ENCODE measurements around the gene HCFC1.

Gene HCFC1

DNA sequence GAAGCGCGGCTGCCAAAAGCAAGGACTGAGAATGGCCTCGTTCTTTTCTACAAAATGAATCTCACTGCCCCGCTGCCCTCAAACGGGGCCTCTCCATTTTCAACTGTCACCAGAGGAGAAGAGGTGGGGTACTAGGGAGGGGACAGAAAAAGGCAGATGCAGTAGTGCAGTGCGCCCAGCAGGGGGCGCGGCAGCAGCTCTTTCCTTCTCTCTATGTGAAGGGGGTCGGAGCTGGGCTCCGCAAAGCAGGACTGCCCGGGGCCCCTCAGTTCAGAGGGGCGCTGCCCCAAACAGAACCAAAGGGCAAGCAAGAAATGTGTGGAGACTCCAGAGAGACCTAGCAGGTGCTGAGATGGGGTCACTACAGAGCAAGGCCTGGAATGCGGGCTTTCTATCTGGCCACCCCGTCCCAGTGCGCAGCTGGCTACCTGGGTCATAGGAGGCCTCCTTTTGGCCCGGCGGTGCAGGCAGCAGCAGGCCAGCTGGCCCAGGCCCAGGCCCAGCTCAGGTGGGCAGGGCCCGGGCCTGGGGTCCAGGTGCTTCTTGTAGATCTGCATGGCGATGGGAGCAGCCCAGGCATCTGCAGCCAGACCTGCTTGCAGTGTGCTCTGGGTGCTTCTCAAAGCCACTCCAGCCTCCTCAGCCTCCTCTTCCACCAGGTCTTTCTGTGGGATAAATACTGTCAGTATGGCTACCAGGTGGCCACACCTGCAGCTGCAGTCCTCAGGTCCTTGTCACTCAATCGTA is 42.2 kb upstream of the HCFC1 start:
- in situ Hi-C loops (cut with HindIII; ENCODE audit: low sequenced_read_pairs) = no loop called here
- TF ChIP-seq, protein P1, sequence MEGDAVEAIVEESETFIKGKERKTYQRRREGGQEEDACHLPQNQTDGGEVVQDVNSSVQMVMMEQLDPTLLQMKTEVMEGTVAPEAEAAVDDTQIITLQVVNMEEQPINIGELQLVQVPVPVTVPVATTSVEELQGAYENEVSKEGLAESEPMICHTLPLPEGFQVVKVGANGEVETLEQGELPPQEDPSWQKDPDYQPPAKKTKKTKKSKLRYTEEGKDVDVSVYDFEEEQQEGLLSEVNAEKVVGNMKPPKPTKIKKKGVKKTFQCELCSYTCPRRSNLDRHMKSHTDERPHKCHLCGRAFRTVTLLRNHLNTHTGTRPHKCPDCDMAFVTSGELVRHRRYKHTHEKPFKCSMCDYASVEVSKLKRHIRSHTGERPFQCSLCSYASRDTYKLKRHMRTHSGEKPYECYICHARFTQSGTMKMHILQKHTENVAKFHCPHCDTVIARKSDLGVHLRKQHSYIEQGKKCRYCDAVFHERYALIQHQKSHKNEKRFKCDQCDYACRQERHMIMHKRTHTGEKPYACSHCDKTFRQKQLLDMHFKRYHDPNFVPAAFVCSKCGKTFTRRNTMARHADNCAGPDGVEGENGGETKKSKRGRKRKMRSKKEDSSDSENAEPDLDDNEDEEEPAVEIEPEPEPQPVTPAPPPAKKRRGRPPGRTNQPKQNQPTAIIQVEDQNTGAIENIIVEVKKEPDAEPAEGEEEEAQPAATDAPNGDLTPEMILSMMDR (IDR thresholded peaks at IDR 0.05; ENCODE audit: low read depth, low read length) = peak; percentile 86
- H3K4me3 ChIP-seq (ENCODE audit: low read depth, low read length) = no peak overlapping the region
- DNase-seq (ENCODE audit: low read depth, low spot score) = no peak

DNA sequence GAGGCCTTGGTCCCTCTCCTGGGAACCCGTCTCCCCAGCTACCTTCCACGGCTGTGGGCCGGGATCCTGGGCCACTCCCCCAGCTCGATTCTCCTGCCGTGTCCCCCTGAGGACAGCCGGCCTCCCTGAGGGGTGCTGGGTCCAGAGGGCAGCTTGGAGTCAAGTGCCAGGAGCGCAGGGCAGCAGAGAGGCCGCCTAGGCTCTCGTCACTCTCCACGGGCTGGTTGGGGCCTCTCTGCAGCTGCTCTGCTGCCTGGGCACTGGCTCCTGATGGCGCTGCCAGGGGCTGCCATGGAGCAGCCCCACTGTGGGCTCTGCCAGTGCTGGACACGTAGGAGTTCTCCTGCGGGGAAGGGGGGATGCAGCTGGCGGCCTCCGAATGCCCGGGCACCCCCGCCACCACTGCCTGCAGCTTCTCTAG is 41.4 kb upstream of the HCFC1 start:
- DNase-seq (ENCODE audit: low read depth, low spot score) = no peak
- TF ChIP-seq, protein P1 (IDR thresholded peaks at IDR 0.05; ENCODE audit: low read depth, low read length) = no peak
- H3K4me3 ChIP-seq (ENCODE audit: low read depth, low read length) = no peak overlapping the region
- in situ Hi-C loops (cut with HindIII; ENCODE audit: low sequenced_read_pairs) = no loop called here

DNA sequence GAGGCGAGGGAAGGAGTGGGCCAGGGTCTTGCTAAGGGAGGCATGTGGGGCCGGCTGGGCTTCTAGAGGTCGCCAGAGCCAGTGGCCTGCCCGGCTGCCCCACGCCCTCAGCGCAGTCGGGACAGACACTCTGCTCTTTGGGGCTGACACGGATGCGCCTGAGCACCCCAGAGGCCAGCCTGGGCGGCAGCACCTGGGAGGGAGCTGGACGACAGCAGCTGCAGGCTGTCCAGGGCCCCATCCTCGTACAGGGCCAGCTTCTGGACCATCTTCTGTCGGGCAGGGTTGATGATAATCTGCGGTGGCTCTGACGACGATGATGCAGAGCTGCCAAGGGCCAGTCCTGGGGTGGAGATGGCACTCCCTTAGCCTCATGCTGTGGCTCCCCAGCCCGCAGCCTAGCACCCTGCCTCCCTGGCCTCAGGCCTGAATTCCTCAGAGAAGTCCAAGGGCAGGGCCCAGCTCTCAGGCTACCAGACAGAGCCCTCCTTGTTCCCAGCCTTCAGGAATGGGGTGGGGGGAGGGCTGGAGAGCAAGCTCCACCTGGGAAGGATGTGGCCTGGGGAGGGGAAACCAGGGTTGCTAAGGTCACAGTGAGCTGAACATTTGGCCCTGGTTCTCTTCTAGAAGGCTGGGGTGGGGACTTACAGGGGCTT is 40.8 kb upstream of the HCFC1 start:
- no peak for DNase-seq (ENCODE audit: low read depth, low spot score)
- H3K4me3 ChIP-seq (ENCODE audit: low read depth, low read length) = no peak overlapping the region
- in situ Hi-C loops (cut with HindIII; ENCODE audit: low sequenced_read_pairs) = no loop called here
- TF ChIP-seq, protein P1 (IDR thresholded peaks at IDR 0.05; ENCODE audit: low read depth, low read length) = no peak

- TF ChIP-seq, protein P1 (IDR thresholded peaks at IDR 0.05; ENCODE audit: low read depth, low read length) = no peak
- H3K4me3 ChIP-seq (ENCODE audit: low read depth, low read length) = no peak overlapping the region
- in situ Hi-C loops (cut with HindIII; ENCODE audit: low sequenced_read_pairs) = no loop called here
- DNase-seq (ENCODE audit: low read depth, low spot score) = no peak
Measured at GRCh38 chrX:154011376-154012335, 40.0 kb upstream of the HCFC1 start.

GRCh38 chrX:154010330-154011087 is 38.9 kb upstream of the HCFC1 start:
- in situ Hi-C loops (cut with HindIII; ENCODE audit: low sequenced_read_pairs) = no loop called here
- DNase-seq (ENCODE audit: low read depth, low spot score) = no peak
- TF ChIP-seq, protein P1 (IDR thresholded peaks at IDR 0.05; ENCODE audit: low read depth, low read length) = no peak
- H3K4me3 ChIP-seq (ENCODE audit: low read depth, low read length) = no peak overlapping the region

DNA sequence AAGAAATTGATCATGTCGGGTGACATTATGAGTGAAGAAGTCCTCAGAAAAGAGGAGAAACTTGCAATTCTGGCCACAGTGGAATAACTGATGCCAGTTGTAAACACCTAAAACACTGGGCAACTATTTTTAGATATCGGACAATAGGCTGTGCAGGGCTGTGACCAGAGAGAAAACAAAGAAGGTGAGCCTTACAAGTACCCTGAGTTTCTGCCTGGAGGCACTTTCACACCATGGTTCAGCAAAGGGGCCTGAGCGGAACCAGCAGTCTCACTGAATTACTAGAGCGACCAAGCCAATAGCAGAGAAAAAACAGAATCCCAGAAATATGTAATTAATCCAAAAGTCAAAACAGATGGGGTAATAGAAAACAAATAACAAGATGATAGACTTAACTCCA is 36.9 kb upstream of the HCFC1 start:
- H3K4me3 ChIP-seq (ENCODE audit: low read depth, low read length) = no peak overlapping the region
- DNase-seq (ENCODE audit: low read depth, low spot score) = no peak
- TF ChIP-seq, protein P1 (IDR thresholded peaks at IDR 0.05; ENCODE audit: low read depth, low read length) = no peak
- in situ Hi-C loops (cut with HindIII; ENCODE audit: low sequenced_read_pairs) = no loop called here

All from astrocyte of the spinal cord (primary cell).